SK-N-DZ (cell line): ENCODE data around the gene RNU1-2.
"Not testable (repeated sequence)": the region's sequence is repeated elsewhere in the genome, so short reads cannot be mapped to it uniquely, and the experiment has no call there.

Source experiments
- DNase-seq: peaks from one replicate; pipeline ENCODE4 v3.0.0-alpha.2; 2015; ENCODE audit warnings: low spot score
- small RNA-seq, 2 experiments: library from RNA; depleted of rRNA; stranded (forward); fragments of <200 nt; gene quantifications; one replicate each; pipeline ENCODE3, GENCODE V24; 2014

RNU1-2 gene

GRCh38 chr1:16925635-16926490, 30.1 kb downstream of the RNU1-2 start:
- no peak for DNase-seq

- peak; percentile 35 for DNase-seq
These were observed 30.8 kb downstream of the RNU1-2 start for GRCh38 chr1:16926491-16927073.

- no peak for DNase-seq
These were observed 31.5 kb downstream of the RNU1-2 start for GRCh38 chr1:16927256-16927655.

GRCh38 chr1:16927711-16928485, 32.1 kb downstream of the RNU1-2 start:
- DNase-seq, result no peak

GRCh38 chr1:16929146-16930041, 33.6 kb downstream of the RNU1-2 start:
- not testable (repeated sequence) for DNase-seq

- DNase-seq, result not testable (repeated sequence)
These were observed 35.6 kb downstream of the RNU1-2 start for GRCh38 chr1:16931206-16931934.

GRCh38 chr1:16933945-16934344, 38.2 kb downstream of the RNU1-2 start:
- not testable (repeated sequence) for DNase-seq

GRCh38 chr1:16936580-16936979, 40.8 kb downstream of the RNU1-2 start:
- not testable (repeated sequence) for DNase-seq

GRCh38 chr1:16938351-16939321, 42.9 kb downstream of the RNU1-2 start:
- DNase-seq, result no peak

GRCh38 chr1:16939386-16940180, 43.8 kb downstream of the RNU1-2 start:
- not testable (repeated sequence) for DNase-seq

GRCh38 chr1:16944038-16944437, 48.3 kb downstream of the RNU1-2 start:
- DNase-seq, result no peak

- DNase-seq, result not testable (repeated sequence)
These were observed 49.7 kb downstream of the RNU1-2 start for GRCh38 chr1:16945512-16945911.

Small RNAs within 50 kb of the gene (small RNA-seq; reads per million reads assigned to genes)
- gene MIR3675 (0 reads per million in 2 experiments), gene RNU1-2 (0 to 0.08 reads per million in 2 experiments), gene RNU1-5P (0 reads per million in 2 experiments)
